Panc1 (cell line): ENCODE results near the gene ETNK1. TPM values are rescaled to one million over a fixed set of nuclear protein-coding genes. Genes with fewer than 3 reads are reported as not detected.

Experiments used
- ATAC-seq: fragments of 200-7000 bp; cut with Tn5 transposase; 2 replicates; pipeline ENCODE4 v1.9.1; 2020; ENCODE audit warnings: mild to moderate bottlenecking, moderate library complexity
- BruUV-seq: library from RNA; stranded (reverse); fragments of 400-500 nt; replicated peaks from 2 replicates; lab custom pipeline; 2021; lab: Mats Ljungman, UMichigan
- CTCF ChIA-PET: fragments of 300-600 bp; sonication (Branson Sonifier 250); formaldehyde crosslinking; loops from one replicate; lab custom pipeline; 2022; ENCODE audit warnings: antibody characterized with exemption; lab: Charles Lee
- POLR2A ChIA-PET: fragments of 300-600 bp; sonication (Branson Sonifier 250); formaldehyde crosslinking; loops from one replicate; lab custom pipeline; 2022; ENCODE audit warnings: antibody characterized with exemption; lab: Charles Lee
- DNase-seq: peaks from one replicate; pipeline ENCODE4 v3.0.0-alpha.2; 2010; ENCODE audit warnings: low read depth, low spot score
- H3K27ac ChIP-seq: 2 replicates; pipeline ENCODE4 v1.5.1; 2011; ENCODE audit warnings: mild to moderate bottlenecking, low read length, inconsistent platforms
- H3K27me3 ChIP-seq: fragments of 200-500 bp; sonication (Bioruptor generic); 2 replicates; pipeline ENCODE4 v1.6.0; 2014; ENCODE audit warnings: low read length, inconsistent platforms; ENCODE audit not compliant: control insufficient read depth, insufficient read depth
- H3K36me3 ChIP-seq: fragments of 200-500 bp; sonication (Bioruptor generic); 2 replicates; pipeline ENCODE4 v1.5.1; 2014; ENCODE audit warnings: inconsistent platforms, mild to moderate bottlenecking, low read length, moderate library complexity; ENCODE audit not compliant: control insufficient read depth, insufficient read depth
- H3K4me1 ChIP-seq: 2 replicates; pipeline ENCODE4 v1.5.1; 2011; ENCODE audit warnings: inconsistent platforms, mild to moderate bottlenecking, low read length, moderate library complexity; ENCODE audit not compliant: control insufficient read depth, insufficient read depth
- H3K4me3 ChIP-seq, 2 experiments: 2 replicates each; pipeline ENCODE4 v1.5.1; 2011 to 2012; ENCODE audit warnings: low read depth in 2 of 2, low read length in 2 of 2, mild to moderate bottlenecking in 2 of 2, inconsistent platforms in 1 of 2, moderate library complexity in 1 of 2
- H3K9me3 ChIP-seq: fragments of 200-500 bp; sonication (Bioruptor generic); 2 replicates; pipeline ENCODE4 v1.5.1; 2014; ENCODE audit warnings: low read depth, mild to moderate bottlenecking, inconsistent platforms, low read length, moderate library complexity; ENCODE audit not compliant: control insufficient read depth, insufficient read depth
- POLR2AphosphoS5 ChIP-seq: IDR thresholded peaks from 2 replicates; pipeline ENCODE4 v1.6.1; 2012; ENCODE audit warnings: mild to moderate bottlenecking, low read depth, low read length, moderate library complexity
- SIN3A ChIP-seq: IDR thresholded peaks from 2 replicates; pipeline ENCODE4 v1.6.1; 2012; ENCODE audit warnings: low read depth, mild to moderate bottlenecking, low read length, moderate library complexity, borderline replicate concordance; ENCODE audit not compliant: insufficient read depth
- TCF7L2 ChIP-seq: IDR thresholded peaks from 2 replicates; pipeline ENCODE4 v1.6.1; 2011; ENCODE audit warnings: mild to moderate bottlenecking, low read depth, low read length, inconsistent platforms
- in situ Hi-C: cut with HindIII; loops from 2 replicates; pipeline ENCODE4 v1.10.0; 2016; ENCODE audit warnings: low sequenced_read_pairs, low pct_unique_long_range_greater_than_20kb
- intact Hi-C: fragments of 100-400 bp; cut with micrococcal nuclease; formaldehyde crosslinking; loops from one replicate; pipeline ENCODE4 v1.10.0; 2022; ENCODE audit not compliant: unreplicated experiment
- total RNA-seq: library from RNA; stranded (reverse); gene quantifications from one replicate; pipeline ENCODE4 v1.2.1, GENCODE V29; 2021; ENCODE audit not compliant: unreplicated experiment
- TF ChIP-seq, protein P1 (sequence below): fragments of 450-650 bp; IDR thresholded peaks from 2 replicates; pipeline ENCODE4 v1.5.1; 2017; ENCODE audit warnings: mild to moderate bottlenecking
- TF ChIP-seq, protein P2 (sequence below), 2 experiments: IDR thresholded peaks; 2 replicates each; pipeline ENCODE4 v1.6.1; 2011 to 2012; ENCODE audit warnings: low read depth in 2 of 2, control low read depth in 1 of 2, low read length in 1 of 2, mild to moderate bottlenecking in 1 of 2, moderate library complexity in 1 of 2; ENCODE audit not compliant: insufficient read depth in 1 of 2

The ETNK1 gene
- total RNA-seq, 1 experiment from 2014 or later: 43.1 TPM

DNA sequence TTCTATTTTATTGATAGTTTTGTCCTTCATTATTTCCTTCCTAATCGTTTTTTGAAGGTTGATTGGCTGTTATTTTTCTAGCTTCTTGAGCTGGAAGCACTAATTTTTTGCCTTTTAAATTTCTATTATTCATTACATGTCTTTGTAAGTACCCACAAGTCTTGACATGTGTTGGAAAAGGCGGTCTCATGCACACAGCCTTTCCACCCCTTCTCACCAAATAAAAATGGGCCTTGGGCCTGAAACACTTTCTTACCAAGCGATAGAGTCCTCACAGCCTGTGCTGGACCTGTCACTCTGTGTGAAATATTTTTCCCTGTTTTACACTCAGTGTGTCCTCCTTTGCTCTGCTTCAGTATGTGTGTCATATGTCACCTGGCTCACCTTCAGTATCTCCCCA, 9.9 kb downstream of the ETNK1 start:
- TF ChIP-seq SIN3A: no peak
- no peak for TF ChIP-seq TCF7L2
- TF ChIP-seq, protein P1, sequence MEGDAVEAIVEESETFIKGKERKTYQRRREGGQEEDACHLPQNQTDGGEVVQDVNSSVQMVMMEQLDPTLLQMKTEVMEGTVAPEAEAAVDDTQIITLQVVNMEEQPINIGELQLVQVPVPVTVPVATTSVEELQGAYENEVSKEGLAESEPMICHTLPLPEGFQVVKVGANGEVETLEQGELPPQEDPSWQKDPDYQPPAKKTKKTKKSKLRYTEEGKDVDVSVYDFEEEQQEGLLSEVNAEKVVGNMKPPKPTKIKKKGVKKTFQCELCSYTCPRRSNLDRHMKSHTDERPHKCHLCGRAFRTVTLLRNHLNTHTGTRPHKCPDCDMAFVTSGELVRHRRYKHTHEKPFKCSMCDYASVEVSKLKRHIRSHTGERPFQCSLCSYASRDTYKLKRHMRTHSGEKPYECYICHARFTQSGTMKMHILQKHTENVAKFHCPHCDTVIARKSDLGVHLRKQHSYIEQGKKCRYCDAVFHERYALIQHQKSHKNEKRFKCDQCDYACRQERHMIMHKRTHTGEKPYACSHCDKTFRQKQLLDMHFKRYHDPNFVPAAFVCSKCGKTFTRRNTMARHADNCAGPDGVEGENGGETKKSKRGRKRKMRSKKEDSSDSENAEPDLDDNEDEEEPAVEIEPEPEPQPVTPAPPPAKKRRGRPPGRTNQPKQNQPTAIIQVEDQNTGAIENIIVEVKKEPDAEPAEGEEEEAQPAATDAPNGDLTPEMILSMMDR: no peak
- TF ChIP-seq POLR2AphosphoS5: no peak
- TF ChIP-seq, protein P2, sequence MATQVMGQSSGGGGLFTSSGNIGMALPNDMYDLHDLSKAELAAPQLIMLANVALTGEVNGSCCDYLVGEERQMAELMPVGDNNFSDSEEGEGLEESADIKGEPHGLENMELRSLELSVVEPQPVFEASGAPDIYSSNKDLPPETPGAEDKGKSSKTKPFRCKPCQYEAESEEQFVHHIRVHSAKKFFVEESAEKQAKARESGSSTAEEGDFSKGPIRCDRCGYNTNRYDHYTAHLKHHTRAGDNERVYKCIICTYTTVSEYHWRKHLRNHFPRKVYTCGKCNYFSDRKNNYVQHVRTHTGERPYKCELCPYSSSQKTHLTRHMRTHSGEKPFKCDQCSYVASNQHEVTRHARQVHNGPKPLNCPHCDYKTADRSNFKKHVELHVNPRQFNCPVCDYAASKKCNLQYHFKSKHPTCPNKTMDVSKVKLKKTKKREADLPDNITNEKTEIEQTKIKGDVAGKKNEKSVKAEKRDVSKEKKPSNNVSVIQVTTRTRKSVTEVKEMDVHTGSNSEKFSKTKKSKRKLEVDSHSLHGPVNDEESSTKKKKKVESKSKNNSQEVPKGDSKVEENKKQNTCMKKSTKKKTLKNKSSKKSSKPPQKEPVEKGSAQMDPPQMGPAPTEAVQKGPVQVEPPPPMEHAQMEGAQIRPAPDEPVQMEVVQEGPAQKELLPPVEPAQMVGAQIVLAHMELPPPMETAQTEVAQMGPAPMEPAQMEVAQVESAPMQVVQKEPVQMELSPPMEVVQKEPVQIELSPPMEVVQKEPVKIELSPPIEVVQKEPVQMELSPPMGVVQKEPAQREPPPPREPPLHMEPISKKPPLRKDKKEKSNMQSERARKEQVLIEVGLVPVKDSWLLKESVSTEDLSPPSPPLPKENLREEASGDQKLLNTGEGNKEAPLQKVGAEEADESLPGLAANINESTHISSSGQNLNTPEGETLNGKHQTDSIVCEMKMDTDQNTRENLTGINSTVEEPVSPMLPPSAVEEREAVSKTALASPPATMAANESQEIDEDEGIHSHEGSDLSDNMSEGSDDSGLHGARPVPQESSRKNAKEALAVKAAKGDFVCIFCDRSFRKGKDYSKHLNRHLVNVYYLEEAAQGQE (IDR thresholded peaks at IDR 0.05; ENCODE audit: insufficient read depth in 1 of 2, low read depth in 2 of 2, low read length in 1 of 2): no peak
- CTCF ChIA-PET: no interaction called here
- H3K36me3 ChIP-seq: no peaks in the 10 kb centered on the region; the same call in 1 of the 2 replicates
- H3K27me3 ChIP-seq: no peaks in the 10 kb centered on the region
- no peaks in the 10 kb centered on the region for H3K4me1 ChIP-seq
- no peak overlapping the region for H3K4me3 ChIP-seq
- no peaks in the 10 kb centered on the region for H3K9me3 ChIP-seq
- in situ Hi-C loops: no loop called here
- BruUV-seq: no TSS peak
- POLR2A ChIA-PET: no interaction called here
- ATAC-seq (no peak), DNase-seq (no peak)
- no peak overlapping the region for H3K27ac ChIP-seq
- intact Hi-C loops: no loop called here

DNA sequence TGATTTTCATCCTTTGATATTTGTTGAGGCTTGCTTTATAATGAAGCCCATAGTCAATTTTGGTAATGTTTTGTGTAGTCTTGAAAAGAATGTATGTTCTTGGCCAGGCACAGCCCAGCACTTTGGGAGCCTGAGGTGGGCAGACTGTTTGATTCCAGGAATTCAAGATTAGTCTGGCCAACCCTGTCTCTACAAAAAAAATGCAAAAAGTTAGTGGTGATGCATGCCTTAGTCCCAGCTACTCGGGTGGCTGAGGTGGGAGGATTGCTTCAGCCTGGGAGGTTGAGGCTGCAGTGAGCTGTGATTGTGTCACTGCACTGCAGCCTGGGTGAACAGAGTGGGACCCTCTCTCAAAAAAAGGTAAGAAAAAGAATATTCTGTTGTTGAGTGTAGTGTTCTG, 10.8 kb downstream of the ETNK1 start:
- TF ChIP-seq, protein P1: no peak
- TF ChIP-seq SIN3A: no peak
- TF ChIP-seq, protein P2 (IDR thresholded peaks at IDR 0.05; ENCODE audit: insufficient read depth in 1 of 2, low read depth in 2 of 2, low read length in 1 of 2): no peak
- TF ChIP-seq TCF7L2: no peak
- TF ChIP-seq POLR2AphosphoS5: no peak
- Histone ChIP-seq H3K4me1 (no peaks in the 10 kb centered on the region), H3K27me3 (no peaks in the 10 kb centered on the region), H3K4me3 (no peak overlapping the region), H3K27ac (no peak overlapping the region), H3K36me3 (no peaks in the 10 kb centered on the region; the same call in 1 of the 2 replicates), H3K9me3 (no peaks in the 10 kb centered on the region)
- POLR2A ChIA-PET: no interaction called here
- intact Hi-C loops (no loop called here), in situ Hi-C loops (no loop called here)
- no peak for ATAC-seq
- no peak for DNase-seq
- CTCF ChIA-PET: no interaction called here
- no TSS peak for BruUV-seq
